GM15510 (cell line): Measurements from ENCODE around the gene SAMD7.

Experiments used
- POLR2A ChIP-seq: IDR thresholded peaks from 3 replicates; pipeline ENCODE4 v1.6.1; 2011; ENCODE audit warnings: borderline replicate concordance; ENCODE audit not compliant: insufficient read length; ENCODE audit errors: extremely low read depth

The SAMD7 gene, protein sequence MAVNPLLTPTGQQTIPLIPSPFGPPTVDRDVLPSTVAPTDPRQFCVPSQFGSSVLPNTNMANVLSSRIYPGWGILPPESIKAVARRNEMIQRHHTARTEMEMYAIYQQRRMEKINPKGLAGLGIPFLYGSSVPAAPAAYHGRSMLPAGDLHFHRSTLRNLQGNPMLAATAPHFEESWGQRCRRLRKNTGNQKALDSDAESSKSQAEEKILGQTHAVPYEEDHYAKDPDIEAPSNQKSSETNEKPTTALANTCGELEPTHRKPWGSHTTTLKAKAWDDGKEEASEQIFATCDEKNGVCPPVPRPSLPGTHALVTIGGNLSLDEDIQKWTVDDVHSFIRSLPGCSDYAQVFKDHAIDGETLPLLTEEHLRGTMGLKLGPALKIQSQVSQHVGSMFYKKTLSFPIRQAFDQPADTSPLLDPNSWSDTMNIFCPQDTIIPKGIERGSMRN

DNA sequence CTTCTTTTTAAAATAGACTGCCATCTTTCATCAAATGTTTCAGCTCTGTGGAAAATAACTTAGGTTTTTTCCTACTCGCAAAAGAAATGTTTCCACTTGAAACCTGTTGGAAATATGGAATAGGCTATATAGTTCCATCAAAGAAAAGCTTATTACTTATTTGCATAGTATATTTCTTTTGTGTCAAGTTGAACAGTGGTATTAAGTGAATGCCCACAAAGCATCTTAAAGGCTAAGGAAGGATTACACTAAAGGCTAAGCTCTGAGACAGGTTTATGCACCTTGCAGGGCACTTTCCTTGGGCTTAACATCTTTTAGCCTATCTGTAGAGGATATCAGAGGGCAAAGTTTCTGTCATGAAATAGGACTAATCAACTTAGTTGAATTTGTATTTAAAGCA is at the start of gene SAMD7:
TSS of gene SAMD7 (plus strand) at position 301 of the 400 bp plus-strand sequence. CDS start 7,927 bp downstream, outside the sequence.
- no peak for TF ChIP-seq POLR2A

DNA sequence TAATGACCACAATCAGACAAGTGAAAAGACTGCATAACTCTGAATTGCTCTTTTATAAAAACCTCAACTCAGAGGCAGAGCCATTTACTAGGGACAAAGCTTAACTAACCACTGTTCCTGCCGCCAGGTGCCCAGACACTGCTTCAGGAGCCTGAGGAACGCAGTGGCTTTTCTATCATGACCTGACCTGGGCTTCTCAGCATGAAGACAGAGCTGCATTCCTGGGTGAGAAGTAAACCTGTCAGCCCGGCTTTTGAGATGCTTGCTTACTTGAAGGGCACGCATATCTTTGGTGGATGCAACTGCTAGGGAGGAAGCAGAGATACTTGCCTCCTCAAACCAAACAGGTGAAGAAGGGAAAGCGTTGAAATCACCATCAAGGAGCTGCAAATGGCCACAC is 49.5 kb upstream of the SAMD7 start:
- no peak for TF ChIP-seq POLR2A

DNA sequence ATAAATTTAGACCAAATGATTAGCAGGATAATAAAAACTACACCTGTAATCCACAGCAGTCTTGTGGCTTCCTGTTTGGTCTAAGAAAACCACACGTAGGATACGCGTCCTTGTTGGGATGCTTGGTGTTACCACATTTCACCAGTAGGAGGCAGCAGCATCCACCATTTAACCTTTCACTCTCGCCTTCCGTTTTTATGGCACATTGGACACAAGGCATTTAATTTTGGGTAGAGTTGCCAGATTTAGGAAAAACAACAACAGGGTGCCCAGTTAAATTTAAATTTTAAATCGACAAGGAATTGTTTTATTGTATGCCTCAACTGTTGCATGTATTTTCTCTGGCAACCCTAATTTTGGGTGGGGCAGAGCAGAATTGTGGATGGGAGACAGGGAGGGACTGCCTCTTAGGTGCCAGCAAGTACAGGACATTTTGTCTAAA is 47.9 kb upstream of the SAMD7 start:
- no peak for TF ChIP-seq POLR2A

DNA sequence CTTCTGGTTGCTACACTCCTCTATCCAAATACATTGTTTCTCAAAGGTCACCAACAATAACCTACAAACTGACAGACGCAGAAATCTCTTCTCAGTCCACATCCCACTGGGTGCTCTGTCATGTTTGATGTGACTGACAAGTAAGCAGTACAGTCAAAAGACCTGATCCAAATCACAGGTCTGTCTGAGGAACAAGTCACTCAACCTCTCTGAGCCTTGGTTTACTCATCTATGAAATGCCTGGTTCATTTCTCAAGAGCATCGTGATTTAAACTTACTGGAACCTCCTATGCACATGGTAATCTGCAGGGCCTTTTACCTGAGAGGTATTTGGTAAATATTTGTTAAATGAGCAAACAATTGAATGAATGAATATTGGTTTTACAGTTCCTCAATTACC is 47.1 kb upstream of the SAMD7 start:
- TF ChIP-seq POLR2A: no peak

DNA sequence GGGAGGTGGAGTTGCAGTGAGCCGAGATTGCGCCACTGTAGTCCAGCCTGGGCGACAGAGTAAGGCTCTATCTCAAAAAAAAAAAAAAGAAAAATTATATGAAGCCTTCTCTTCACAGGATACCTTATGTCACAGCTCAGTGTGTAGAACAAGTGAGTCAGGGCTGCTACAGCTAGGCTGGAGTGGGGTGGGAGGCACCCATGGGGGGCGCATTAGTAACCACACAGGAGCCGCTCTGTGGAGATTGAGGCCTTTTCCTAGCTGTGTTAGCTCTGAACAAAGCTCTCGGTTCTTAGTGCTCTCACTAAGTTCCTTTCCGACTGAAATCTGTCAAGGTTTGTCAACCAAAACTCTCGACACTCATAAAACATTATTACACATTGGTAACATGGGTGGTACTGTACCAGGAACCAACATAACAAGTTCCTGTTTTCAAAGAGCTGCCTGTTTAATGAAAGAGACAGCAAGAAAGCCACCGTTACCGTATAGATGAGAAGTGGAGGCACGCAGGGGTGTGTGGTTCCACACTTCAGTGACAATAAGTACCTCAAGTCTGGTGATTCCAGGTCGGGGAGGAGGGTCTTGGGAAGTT is 46.1 kb upstream of the SAMD7 start:
- no peak for TF ChIP-seq POLR2A

DNA sequence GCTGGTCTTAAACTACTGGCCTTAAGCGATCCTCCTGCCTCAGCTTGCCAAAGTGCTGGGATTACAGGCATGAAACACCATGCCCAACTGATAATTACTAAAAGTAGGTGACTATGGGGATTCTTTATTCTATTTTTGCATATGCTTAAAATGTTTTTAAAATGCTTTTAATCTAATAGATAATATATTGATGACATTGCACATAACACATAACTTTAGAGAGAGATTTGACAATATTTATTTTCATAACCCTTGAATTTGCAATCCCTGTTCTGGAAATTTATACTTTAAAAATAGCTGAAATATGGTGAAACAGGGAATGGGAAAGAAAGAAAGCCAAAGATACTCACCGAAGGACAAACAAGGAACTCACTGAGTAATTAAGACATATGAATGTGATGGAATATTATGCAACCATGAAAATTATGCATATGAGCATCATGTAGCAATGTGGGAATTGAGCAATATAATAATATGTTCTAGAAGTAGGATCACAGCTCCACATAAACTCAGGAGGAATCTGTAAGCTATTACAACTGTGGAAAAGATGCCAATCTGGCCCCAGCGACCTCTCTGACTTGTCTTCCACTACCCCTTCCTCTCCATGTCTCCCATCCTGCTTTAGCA is 43.7 kb upstream of the SAMD7 start:
- no peak for TF ChIP-seq POLR2A

DNA sequence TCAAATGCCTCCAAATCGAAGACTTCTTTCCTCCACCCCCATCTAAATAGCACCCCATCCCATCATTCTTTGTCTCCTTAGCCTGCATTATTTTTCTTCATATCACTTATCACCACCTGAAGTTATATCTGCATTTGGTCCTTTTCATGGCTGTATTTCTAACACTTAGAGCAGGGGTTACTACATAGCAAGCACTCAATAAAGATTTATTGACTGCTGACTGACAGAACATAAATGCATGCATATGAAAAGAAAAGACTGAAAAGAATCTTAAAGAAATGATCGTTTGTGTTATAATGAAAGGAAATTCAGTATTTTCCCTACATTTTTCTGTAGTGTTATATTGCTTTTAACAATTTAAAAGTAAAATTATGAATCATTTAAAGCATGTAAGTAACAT is 43.0 kb upstream of the SAMD7 start:
- no peak for TF ChIP-seq POLR2A

DNA sequence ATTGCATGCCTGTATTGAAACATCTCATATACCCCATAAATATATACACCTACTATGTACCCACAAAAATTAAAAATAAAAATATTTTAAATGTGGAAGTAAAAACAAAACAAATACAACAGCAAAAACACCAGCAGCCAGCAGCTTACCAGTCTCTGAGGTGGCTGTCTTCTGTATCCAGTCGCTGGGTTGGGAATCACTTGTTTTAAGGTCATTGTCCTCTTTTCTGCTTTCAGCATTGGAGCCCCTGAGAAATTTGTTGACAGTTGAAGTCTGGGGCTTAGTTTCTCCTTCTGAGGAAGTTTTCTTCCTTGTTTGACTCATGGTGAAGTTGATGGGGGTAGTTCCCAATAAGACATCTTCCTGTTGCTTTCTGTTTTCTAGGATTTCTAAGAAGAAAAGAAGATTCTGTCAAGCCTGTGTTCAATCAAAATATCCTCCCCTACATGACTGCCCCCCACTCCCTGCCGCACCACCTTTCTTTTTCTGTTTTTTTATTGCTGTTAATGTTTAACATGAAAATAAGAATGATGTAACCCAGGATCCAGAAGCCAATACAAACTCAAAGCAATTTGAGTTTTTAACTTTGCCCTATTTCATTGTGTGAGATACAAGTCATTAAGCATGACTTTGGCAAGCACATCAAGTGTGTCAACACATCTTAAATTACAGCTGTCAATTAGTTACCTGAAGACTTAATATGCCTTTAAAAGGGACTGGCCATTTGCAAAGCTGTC is 41.7 kb upstream of the SAMD7 start, which contains the start of gene LRRC31:
TSS of gene LRRC31 (minus strand) at position 452 of the 737 bp plus-strand sequence. CDS start at position 324, 128 bp downstream.
- no peak for TF ChIP-seq POLR2A

DNA sequence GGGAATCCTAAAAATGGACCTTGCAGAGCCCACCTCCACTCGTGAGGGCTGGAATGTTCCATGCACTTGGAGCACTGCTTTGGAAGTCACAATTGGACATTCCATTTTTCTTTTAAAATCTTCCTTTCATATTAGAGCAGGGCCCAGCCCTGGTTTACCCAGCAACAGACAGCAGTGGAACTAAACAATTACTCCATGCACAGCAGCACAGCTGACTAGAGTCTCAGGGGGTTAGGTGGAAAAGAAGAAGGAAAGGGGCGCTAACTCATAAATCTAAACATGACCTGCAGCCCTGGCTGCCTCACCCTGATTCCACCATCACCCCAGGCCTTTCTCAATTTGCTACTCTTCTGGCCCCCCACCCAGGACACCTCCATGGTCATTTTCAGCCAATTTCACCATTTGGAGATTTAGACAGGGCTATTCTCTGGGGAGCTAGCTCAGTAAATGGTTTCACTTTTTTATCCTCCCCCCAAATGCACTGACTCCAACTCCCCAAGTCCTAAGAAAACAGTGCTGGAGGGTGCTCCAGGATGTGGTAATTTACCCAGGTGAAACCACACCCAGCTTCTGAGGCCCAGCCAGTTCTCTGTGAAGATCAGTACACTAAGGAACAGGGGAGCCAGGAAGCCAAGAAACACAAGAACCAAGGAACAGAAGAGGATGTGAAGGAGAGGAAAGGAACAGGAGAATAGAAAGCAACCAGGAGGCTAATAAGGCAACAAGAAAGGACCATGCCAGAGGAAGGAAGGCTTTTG is 40.1 kb upstream of the SAMD7 start:
- TF ChIP-seq POLR2A: no peak

DNA sequence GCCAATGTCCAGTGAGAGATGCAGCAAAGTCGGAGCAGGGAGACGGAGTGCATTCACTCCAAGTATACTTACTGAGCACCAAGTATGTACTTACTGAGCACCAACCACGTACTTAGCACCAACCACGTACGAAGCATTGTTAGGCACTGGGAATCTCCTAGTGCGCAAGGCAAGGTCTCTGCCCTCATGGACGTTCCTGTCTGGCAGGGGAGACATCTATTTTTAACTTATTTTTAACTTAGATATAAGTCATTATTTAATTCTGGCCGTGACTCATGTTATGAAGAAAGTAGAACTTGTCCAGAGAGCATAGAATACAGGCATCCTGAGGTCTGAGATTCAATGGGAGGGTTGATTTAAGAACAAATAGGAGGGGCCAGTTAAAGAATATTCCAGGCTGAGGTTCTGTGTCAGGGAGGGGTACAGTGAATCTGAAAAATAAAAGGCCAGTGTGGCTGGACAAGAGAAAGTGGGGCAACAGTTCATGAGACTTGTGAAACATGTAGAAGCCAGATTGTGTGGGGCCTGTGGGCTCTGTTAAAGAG is 32.3 kb upstream of the SAMD7 start:
- no peak for TF ChIP-seq POLR2A

DNA sequence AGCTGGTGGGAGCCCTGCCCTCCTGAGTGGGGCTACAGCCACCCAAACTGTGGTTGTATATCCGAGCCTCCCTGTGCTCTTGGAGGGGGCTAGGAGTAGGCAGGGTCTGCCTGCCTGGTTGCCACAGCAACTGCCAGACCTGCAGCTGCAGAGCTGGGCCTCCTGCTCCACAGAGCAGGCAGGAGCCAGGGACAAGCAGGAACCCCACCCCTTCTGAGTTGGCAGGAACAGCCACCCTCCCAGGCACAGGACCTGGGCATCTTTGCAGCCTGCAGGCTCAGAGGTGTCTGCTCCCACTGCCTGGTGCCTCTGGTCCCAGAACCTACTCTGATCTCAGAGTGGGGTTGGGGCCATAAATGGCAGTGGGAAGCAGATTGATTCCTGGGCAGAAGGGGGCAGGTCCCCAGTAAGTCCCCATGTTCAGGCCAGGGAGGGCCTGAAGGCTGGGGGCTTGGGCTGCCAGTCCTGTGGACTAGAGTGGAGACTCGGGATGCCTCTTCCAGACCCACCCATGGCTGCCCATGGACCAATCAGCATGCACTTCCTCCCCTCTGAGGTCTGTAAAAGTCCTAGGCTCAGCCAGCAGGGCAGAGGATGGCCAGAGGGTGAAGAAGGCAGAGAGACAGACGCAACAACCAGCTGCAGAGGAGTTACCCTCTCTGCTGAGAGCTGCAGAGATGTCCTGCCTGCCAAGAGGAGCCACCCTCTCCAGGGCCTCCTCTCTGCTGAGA is 31.4 kb upstream of the SAMD7 start:
- no peak for TF ChIP-seq POLR2A

DNA sequence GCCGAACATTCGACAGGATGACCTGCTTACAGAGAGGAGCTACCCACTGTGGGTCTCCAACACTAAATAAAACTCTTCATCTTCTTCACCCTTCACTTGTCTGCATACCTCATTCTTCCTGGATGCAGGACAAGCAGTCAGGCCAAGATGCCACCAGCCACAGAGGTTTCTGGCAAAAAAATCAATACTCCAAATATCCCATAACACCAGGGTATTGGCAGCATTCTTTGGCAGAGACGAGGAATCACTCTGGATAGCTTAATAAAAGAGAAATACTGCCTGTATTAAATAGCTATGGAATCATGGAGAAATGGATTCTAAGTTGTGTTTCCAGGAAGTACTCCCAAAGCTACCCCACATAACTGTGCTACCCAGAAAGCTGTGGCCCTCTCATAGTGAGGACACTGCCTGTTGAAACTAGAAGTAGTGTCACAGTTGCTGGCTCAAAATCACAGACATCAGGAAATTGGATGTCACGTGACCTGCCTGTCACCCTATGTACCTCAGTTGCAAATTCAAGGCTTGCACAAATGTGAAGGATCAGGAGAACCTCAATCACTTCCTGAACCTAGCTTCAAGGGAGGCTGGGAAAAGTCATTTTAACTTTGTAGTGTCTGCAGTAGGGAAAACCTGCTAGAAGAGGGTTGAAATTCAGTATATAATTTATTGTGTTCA is 30.7 kb upstream of the SAMD7 start:
- no peak for TF ChIP-seq POLR2A

DNA sequence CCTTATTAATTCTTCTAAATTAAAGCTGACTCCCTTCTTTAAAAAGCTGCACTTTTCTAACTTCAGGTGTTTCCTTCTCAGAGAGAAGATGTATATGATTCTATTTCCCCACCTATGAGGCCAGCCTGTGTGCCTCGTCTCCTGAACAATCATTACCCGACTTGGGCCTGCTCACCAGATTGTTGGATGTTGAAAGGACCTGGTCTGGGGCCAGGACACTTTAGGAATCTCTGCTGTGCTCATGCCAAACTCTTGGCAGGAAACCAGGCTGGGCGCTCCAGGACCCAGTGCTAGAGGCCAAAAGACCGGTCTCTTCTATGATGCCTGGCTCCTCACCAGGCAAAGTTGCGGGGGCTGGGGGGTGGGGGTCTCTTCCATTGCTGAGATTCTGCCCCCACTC is 24.7 kb upstream of the SAMD7 start:
- TF ChIP-seq POLR2A: no peak
